SIG-M5 (cell line): ENCODE data around the gene SFTPB.
"Not testable (repeated sequence)": the region's sequence is repeated elsewhere in the genome, so short reads cannot be mapped to it uniquely, and the experiment has no call there.

Experiments
- DNase-seq: peaks from one replicate; lab custom pipeline; 2025; lab: John Stamatoyannopoulos, UW

The SFTPB gene

GRCh38 chr2:85653996-85654395 lies 14.0 kb downstream of the SFTPB start:
- DNase-seq, result no peak

DNA sequence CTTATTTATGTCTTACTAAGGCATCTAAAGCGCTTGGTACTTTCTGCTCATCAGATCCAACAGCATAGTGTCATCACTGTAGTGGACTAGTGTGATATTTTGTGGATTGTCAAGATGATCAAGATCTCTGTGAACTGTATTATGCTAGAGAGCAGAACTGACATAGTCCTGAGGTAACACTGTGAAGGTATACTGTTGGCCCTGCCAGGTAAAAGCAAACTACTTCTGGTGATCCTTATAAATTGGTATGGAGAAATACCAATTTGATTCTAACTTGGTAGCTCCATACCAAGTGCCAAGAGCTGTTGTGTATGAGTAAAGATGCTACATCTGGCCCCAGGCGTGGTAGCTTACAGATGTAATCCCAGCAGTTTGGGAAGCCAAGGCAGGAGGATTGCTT lies 15.9 kb downstream of the SFTPB start:
- DNase-seq, result no peak

DNA sequence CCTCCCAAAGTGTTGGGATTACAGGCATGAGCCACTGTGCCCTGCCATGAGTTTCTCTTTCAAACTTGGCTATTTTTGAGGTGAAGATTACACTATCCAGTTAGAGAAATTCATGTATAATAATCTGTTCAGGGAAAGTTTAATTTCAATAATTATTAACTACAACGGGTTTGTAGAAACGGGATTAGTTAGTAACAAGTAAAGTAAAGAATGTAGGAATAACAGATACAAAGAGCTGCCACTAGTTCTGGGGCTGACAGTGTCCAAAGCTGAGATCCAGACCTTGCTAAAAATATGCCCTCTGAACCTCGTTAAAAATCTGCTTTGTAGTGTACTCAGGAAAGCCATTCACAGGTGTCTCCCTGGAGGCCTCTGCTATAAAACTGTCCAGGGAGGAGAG lies 16.9 kb downstream of the SFTPB start:
- no peak for DNase-seq

DNA sequence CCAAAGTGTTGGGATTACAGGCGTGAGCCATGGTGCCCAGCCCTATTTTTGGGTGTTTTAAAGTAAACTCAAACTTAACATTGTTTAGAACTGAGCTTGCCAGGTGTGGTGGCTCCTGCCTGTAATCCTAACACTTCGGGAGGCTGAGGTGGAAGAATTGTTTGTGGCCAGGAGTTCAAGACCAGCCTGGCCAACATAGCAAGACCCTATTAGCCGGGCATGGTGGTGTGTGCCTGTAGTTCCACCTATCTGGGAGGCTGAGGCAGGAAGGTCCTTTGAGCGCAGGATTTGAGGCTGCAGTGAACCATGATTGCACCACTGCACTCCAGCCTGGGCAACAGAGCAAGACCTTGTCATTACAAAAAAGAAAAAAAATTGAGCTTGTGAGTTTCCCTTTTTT lies 17.5 kb downstream of the SFTPB start:
- no peak for DNase-seq

DNA sequence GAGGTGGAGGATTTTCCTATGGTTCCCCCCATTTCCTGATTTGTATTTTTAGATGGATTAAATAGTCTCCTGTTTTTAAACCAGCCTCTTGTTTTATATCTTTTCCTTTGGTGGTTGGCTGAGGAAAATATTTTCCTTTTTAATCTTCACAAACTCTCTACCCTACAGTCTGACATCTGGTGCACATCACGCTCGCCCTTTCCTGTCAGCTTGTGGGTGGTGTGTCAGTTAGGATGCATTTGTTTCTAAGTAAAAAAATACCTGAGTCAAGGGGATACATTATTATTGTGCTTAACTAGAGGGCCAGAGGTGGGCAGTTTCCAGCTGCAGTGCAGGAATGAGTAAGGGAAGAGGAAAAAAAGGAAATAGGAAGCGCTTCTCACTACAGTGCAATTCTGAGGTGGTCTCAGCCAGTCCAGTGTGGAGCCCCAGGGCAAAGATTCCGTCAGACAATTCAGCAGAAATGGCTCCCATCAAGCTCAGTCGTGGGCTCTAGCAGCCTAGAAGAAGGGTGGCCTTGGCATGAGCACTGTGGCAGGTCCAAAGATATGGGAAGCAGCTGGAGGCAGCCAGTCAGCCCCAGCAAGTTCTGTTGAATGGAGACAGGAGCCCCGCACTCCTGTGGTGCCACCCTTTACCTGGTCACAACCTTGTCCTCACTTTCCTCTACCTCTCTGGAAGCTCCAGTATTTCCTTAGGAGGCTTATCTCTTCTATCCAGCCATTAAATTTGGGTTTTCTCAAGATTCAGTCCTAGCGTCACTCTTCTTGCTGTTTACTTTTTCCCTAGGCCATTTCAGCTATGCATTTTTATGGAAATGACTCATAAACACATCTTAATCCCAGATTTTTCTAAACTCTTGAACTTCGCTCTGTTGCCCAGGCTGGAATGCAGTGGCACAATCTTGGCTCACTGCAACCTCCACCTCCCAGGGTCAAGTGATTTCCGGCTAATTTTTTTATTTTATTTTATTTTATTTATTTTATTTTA lies 18.5 kb downstream of the SFTPB start:
- no peak for DNase-seq

DNA sequence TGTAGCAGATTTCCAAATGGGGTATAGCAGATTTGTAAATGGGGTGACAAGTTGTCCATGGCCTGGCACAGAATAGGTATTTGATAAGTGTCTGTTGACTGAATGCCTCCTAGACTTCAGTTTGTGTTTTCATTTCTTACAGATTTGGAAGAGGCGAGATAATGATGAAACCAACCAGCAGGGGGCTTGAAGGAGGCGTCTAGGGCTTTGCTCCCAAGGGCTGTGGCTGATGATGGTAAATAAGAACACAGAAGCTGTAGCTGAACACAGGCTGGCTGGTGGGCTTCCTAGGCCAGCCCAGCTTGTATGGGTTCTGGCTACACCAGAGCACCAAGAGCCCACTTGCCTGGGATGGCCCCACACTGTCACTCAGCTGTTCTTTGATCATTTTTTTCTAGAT lies 19.4 kb downstream of the SFTPB start:
- no peak for DNase-seq

- no peak for DNase-seq
Measured at GRCh38 chr2:85647823-85648526, 20.0 kb downstream of the SFTPB start.

GRCh38 chr2:85646166-85646565 lies 21.8 kb downstream of the SFTPB start:
- no peak for DNase-seq

- DNase-seq, result no peak
Measured at GRCh38 chr2:85644909-85645308, 23.1 kb downstream of the SFTPB start.

- no peak for DNase-seq
Measured at GRCh38 chr2:85642725-85643124, 25.3 kb downstream of the SFTPB start.

DNA sequence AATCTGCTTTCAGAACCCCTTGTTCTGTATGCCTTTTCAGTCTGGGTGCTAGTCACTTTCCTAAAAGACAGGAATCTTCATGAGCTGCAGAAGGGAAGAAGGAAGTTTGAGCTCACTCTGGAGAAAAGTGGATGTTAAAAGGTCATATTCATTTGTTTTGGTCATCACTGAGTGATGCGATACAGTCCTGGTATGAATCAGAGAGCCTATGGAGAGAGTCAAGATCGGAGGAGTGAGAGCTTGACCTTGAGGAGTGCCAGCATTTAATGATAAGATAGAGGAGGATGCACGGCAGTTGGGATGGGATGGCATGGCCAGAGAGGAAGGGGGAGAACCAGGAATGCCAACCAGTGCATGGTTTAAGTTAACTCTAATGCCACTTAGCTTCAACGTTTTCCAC lies 32.4 kb downstream of the SFTPB start:
- DNase-seq, result no peak

DNA sequence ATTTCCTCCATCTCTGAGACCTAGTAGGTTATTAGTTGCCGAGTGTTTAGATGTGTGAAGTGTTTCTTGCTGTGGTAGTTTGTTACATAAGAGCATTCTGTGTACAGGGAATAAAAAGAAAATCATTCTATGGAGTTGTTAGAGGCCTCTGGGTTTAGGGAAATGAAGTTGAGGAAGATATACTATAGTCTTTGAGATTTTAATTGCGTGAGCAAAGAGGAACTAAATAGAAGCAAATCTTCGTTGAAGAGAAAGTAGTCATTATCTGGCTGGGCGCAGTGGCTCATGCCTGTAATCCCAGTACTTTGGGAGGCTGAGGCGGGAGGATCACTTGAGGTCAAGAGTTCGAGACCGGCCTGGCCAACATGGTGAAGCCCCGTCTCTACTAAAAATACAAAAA lies 33.0 kb downstream of the SFTPB start:
- DNase-seq, result no peak

DNA sequence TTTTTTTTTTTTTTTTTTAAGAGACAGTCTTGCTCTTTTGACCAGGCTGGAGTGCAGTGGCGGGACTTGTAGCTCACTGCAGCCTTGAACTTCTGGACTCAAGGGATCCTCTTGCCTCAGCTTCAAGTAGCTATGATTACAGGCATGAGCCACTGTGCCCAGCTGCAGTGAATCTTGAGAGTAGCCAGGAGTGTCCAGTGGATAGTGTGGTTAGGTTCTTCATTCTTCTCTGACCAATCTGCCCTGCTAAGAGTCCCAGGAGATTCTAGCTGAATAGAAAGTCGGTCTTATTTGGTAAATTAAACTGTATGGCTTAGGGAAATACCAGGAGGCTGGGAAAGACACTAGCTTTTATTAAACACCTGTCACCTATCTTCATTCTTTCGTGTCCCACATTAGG lies 36.7 kb downstream of the SFTPB start:
- no peak for DNase-seq

- no peak for DNase-seq
Measured at GRCh38 chr2:85628658-85629057, 39.3 kb downstream of the SFTPB start.

GRCh38 chr2:85623991-85624390 lies 44.0 kb downstream of the SFTPB start:
- DNase-seq, result no peak

DNA sequence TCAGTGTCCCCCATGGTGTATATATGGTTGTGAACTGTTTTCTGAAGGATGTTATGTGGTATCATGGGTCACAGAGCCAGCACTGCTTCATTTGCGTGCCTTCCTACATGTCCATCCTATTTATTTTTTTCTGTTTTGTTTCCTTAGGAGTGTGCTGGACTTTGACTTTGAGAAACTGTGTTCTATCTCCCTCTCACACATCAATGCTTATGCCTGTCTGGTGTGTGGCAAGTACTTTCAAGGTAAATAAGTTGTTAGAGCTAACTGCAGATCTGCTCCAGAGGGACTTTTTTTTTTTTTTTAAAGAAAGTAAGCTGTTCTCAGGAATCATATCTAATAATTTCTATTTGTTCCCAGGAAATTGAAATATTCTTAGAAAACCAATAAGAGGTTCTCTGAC lies 46.7 kb downstream of the SFTPB start:
- DNase-seq, result no peak

DNA sequence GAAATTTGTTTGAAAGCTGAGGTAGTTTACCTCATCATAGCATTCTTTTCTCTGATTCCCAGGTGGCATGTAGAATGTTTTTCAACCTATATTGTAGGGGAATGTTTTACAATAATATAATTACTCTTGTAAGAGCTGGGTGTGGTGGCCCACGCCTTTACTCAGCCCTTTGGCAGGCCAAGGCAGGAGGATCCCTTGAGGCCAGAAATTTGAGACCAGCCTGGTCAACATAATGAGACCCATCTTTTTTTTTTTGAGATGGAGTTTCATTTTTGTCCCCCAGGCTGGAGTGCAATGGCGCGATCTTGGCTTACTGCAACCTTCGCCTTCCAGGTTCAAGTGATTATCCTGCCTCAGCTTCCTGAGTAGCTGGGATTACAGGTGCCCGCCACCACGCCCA lies 48.4 kb downstream of the SFTPB start:
- no peak for DNase-seq

- DNase-seq, result not testable (repeated sequence)
Measured at GRCh38 chr2:85617723-85618122, 50.3 kb downstream of the SFTPB start.

- DNase-seq, result no peak
Measured at GRCh38 chr2:85615413-85615728, 52.6 kb downstream of the SFTPB start.

DNA sequence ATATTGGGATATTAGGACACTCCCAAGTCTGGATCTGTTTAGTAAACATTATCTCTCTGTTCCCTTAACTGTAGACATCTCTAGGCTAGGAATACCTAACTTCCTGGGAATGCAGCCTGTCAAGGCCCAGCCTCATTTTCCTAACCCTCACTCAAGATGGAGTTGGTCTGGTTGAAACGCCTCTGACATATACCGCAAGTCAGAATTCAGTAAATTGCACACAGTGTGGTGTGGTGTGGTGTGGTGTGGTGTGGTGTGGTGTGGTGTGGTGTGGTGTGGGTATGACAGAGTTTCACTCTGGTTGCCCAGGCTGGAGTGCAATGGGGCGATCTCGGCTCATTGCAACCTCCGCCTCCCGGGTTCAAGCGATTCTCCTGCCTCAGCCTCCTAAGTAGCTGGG lies 53.2 kb downstream of the SFTPB start:
- not testable (repeated sequence) for DNase-seq

DNA sequence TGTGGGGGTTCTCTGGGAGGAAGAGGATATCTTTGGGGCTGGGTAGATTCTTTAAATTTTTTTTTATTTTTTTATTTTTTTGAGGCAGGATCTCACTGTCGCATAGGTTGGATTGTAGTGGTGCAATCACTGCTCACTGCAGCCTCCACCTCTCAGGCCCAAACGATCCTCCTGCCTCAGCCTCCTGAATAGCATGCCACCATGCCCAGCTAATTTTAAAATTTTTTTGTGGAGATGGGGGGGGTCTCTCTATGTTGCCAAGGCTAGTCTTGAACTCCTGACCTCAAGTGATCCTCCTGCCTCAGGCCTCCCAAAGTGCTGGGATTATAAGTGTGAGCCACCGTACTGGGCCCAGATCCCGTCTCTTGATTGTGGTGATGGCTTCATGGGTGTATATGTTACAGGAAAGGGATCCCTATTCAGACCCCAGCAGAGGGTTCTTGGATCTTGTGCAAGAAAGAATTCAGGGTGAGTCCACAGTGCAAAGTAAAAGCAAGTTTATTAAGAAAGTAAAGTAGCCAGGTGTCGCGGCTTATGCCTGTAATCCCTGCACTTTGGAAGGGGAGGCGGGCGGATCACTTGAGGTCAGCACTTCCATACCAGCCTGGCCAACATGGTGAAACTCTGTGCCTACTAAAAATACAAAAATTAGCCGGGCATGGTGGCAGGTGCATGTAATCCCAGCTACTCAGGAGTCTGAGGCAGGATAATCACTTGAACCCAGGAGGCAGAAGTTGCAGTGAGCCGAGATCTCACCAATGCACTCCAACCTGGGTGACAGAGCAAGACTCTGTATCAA lies 54.1 kb downstream of the SFTPB start:
- no peak for DNase-seq

- no peak for DNase-seq
Measured at GRCh38 chr2:85611705-85612587, 56.1 kb downstream of the SFTPB start, which contains the start of gene C2orf68. TSS of gene C2orf68 (minus strand) at chr2:85612066. CDS start at chr2:85611984, 82 bp downstream.
